Skeletal muscle tissue (tissue), 4 donors: ENCODE data around the gene PFN1. TPM values are rescaled to one million over a fixed set of nuclear protein-coding genes. Genes with fewer than 3 reads are reported as not detected.

Experiments used
- H3K27ac ChIP-seq: one replicate; pipeline ENCODE4 v1.7.0; 2013; ENCODE audit warnings: mild to moderate bottlenecking, low read depth, low read length, inconsistent platforms
- H3K27me3 ChIP-seq, 3 donors: one replicate each; pipeline ENCODE4 v1.7.0; 2013; ENCODE audit warnings: low read length in 3 of 3; ENCODE audit not compliant: control insufficient read depth in 3 of 3, insufficient read depth in 3 of 3
- H3K36me3 ChIP-seq, 3 donors: one replicate each; pipeline ENCODE4 v1.7.0; 2013; ENCODE audit warnings: low read length in 3 of 3; ENCODE audit not compliant: control insufficient read depth in 3 of 3, insufficient read depth in 3 of 3
- H3K4me1 ChIP-seq, 3 donors: one replicate each; pipeline ENCODE4 v1.7.0; 2013; ENCODE audit warnings: low read length in 3 of 3, mild to moderate bottlenecking in 3 of 3; ENCODE audit not compliant: control insufficient read depth in 3 of 3, insufficient read depth in 3 of 3
- H3K4me3 ChIP-seq, 3 donors: one replicate each; pipeline ENCODE4 v1.7.0; 2013; ENCODE audit warnings: low read length in 3 of 3
- H3K9ac ChIP-seq, 3 donors: one replicate each; pipeline ENCODE4 v1.7.0; 2013; ENCODE audit warnings: low read length in 3 of 3, mild to moderate bottlenecking in 3 of 3, moderate library complexity in 2 of 3, low read depth in 1 of 3
- H3K9me3 ChIP-seq, 3 donors: one replicate each; pipeline ENCODE4 v1.7.0; 2013; ENCODE audit warnings: low read length in 3 of 3; ENCODE audit not compliant: control insufficient read depth in 3 of 3
- total RNA-seq: library from RNA; depleted of rRNA; stranded (reverse); fragments of >200 nt; gene quantifications from one replicate; pipeline ENCODE4 v1.2.3, GENCODE V29; 2014
- donor health status: Osteomylitis.

The PFN1 gene
- total RNA-seq, 1 donor from 2014 or later: 137 TPM

DNA sequence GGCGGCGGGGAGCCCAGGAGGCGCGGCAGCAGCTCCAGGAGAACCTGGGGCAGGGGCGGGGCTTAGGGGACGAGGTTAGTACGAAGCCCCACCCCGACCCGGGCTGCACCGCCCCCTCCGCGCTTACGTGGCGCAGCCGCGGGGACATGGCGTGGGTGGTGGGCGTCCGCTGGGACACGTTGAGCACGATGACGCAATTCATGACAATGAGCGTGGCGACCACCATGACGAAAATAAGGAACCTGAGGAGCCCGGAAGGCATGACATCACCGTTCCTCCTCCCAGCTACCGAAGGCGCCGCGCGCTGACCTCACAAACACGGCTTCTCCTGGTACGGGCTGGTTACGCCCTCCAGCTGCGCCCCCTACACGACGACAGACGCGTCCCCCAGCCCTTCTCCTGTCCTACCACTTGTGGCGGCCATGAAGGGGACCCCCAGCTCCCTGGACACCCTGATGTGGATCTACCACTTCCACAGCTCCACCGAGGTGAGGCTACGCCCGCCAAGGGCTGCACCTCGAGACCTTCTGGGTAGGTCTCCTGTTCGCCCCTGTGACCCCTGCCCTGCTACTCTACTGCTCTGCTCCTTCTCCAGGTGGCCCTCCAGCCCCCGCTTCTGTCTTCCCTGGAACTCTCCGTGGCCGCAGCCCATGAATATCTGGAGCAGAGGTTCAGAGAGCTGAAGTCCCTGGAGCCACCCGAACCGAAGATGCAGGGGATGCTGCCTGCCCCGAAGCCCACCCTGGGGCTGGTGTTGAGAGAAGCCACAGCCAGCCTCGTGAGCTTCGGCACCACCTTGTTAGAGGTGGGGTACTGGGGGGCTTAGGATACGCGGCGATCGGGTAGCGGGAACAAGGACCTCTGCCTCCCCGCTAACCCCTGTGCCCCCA lies 48.7 kb downstream of the PFN1 start, which contains the start of gene C17orf107:
C17orf107 (plus strand) TSS at position 196 of the 890 bp plus-strand sequence; CDS start at position 423, 227 bp downstream.
- peaks cover 21 to 29% (median 23%) of the 10 kb centered on the region in 3 donors for H3K4me1 ChIP-seq
- no peaks in the 10 kb centered on the region for H3K9me3 ChIP-seq
- H3K36me3 ChIP-seq: peaks cover 22 to 26% (median 22%) of the 10 kb centered on the region in 3 donors
- H3K27ac ChIP-seq: no peak within 1 kb of the TSS
- H3K4me3 ChIP-seq: peak within 1 kb of the TSS; percentile 65 to 71 (median 67)
- peak within 1 kb of the TSS; percentile 33 to 51 (median 38) for H3K9ac ChIP-seq
- H3K27me3 ChIP-seq: peaks cover 0 to 21% (median 12%) of the 10 kb centered on the region in 3 donors

DNA sequence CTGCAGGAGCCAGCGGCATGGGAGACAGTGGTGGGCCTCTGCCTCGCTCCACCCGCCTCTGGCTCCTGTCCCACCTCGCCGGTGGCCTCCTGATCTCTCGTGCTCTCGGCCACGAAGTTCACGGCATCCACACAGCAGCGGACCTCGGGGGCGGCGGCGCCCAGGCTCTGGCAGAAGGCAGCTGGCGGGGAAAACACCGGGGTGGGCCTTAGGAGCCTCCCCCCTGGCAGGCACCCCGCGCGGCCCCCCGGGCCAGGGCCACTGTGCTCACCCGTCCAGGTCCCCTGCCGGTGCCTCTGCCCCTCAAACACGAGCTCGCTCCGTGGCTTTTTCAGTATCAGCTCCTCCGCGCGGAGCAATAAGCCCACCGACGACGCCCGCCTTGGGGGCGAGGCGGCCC lies 49.4 kb downstream of the PFN1 start:
- H3K27ac ChIP-seq: no peak overlapping the region
- no peaks in the 10 kb centered on the region for H3K9me3 ChIP-seq
- H3K9ac ChIP-seq: peak overlapping the region in 1 of 3 donors; percentile 33
- H3K27me3 ChIP-seq: peaks cover 0 to 21% (median 12%) of the 10 kb centered on the region in 3 donors
- H3K36me3 ChIP-seq: peaks cover 29 to 33% (median 29%) of the 10 kb centered on the region in 3 donors
- H3K4me1 ChIP-seq: peaks cover 21 to 29% (median 23%) of the 10 kb centered on the region in 3 donors
- H3K4me3 ChIP-seq: peak overlapping the region in 1 of 3 donors; percentile 65

DNA sequence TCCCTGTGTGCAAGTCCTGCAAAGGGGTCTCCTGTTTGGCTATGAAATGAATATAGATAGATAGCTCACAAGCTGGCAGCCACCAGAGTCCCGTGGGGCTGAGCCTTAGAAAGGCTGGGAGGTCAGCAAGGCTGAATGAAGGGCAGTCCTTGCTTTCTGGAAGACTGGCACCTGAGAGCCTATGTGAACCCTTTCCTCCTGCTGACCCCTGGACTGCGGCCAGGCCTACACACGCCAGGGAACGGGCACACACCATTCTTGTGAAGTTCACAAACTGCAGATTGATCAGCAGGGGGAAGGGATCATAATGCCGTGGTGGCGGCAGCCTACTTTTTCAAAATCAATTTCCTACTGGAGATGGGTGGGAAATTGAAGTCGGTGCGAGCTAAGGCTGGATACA lies 50.0 kb downstream of the PFN1 start:
- Histone ChIP-seq H3K9ac (no peak overlapping the region), H3K4me3 (no peak overlapping the region), H3K36me3 (peaks cover 35 to 39% (median 35%) of the 10 kb centered on the region in 3 donors), H3K4me1 (peaks cover 19 to 26% (median 21%) of the 10 kb centered on the region in 3 donors), H3K9me3 (no peaks in the 10 kb centered on the region), H3K27me3 (peaks cover 0 to 21% (median 12%) of the 10 kb centered on the region in 3 donors), H3K27ac (no peak overlapping the region)

DNA sequence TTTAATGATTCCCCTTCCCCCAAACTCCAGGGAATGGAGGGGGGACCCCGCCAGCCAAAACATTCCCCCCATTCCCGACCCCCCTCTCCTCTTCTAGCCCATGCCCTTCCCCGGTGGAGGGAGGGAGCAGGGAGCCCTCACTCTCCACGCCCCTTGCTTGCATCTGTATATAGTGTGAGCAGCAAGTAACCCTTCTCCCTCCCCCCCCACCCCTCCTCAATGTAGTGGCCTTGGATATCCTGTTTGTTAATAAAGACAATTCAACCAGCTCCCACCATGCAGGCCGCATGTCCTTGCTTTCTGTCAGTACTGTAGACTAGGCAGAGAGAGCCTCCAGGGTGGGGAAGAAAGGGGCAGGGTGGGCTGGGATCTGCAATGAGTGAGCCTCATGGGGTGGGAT lies 50.5 kb downstream of the PFN1 start:
- no peak overlapping the region for H3K4me3 ChIP-seq
- peaks cover 40 to 43% (median 40%) of the 10 kb centered on the region in 3 donors for H3K36me3 ChIP-seq
- no peaks in the 10 kb centered on the region for H3K9me3 ChIP-seq
- peaks cover 0 to 21% (median 12%) of the 10 kb centered on the region in 3 donors for H3K27me3 ChIP-seq
- peaks cover 13 to 21% (median 15%) of the 10 kb centered on the region in 3 donors for H3K4me1 ChIP-seq
- no peak overlapping the region for H3K27ac ChIP-seq
- H3K9ac ChIP-seq: no peak overlapping the region

DNA sequence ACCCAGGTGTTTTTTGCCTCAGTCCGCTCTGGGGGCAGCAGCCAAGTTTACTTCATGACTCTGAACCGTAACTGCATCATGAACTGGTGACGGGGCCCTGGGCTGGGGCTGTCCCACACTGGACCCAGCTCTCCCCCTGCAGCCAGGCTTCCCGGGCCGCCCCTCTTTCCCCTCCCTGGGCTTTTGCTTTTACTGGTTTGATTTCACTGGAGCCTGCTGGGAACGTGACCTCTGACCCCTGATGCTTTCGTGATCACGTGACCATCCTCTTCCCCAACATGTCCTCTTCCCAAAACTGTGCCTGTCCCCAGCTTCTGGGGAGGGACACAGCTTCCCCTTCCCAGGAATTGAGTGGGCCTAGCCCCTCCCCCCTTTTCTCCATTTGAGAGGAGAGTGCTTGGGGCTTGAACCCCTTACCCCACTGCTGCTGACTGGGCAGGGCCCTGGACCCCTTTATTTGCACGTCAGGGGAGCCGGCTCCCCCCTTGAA lies 51.1 kb downstream of the PFN1 start:
- peaks cover 8 to 15% (median 12%) of the 10 kb centered on the region in 3 donors for H3K4me1 ChIP-seq
- no peak overlapping the region for H3K9ac ChIP-seq
- no peak overlapping the region for H3K27ac ChIP-seq
- no peak overlapping the region for H3K4me3 ChIP-seq
- peaks cover 0 to 21% (median 12%) of the 10 kb centered on the region in 3 donors for H3K27me3 ChIP-seq
- H3K36me3 ChIP-seq: peaks cover 44 to 48% (median 45%) of the 10 kb centered on the region in 3 donors
- H3K9me3 ChIP-seq: no peaks in the 10 kb centered on the region

DNA sequence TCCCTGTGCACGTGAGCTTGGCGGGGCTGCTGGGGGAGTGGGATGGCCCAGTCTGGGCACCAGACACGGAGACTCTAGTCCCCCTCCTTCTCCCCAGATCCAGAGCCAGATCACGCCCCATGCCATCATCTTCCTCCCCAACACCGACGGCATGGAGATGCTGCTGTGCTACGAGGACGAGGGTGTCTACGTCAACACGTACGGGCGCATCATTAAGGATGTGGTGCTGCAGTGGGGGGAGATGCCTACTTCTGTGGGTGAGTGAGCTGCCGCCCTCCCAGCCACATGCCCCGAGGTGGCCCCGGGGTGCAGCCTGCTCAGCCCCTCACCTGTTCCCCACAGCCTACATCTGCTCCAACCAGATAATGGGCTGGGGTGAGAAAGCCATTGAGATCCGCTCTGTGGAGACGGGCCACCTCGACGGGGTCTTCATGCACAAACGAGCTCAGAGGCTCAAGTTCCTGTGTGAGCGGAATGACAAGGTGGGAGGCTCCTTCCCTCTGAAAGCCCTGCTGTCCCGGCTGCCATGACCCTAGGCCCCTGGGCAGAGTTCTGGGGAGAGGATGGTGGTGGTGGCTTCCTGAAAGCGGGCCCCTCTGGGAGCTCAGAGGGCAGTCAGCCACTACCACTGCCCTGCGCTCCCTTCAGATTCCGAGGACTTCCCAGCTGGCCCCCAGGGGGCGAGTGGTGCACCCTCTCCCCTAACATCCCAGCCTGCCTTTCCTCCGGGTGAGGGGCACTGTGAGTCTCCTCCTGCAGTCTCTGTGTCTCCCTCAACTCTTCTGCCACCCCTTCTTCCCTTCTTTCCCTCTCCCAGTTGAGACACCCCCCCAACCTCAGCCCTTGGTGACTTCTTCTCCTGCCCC lies 51.8 kb downstream of the PFN1 start:
- H3K9me3 ChIP-seq: no peaks in the 10 kb centered on the region
- H3K36me3 ChIP-seq: peaks cover 49 to 53% (median 50%) of the 10 kb centered on the region in 3 donors
- no peak overlapping the region for H3K4me3 ChIP-seq
- H3K4me1 ChIP-seq: peaks cover 6 to 12% (median 10%) of the 10 kb centered on the region in 3 donors
- peaks cover 0 to 21% (median 12%) of the 10 kb centered on the region in 3 donors for H3K27me3 ChIP-seq
- no peak overlapping the region for H3K9ac ChIP-seq
- H3K27ac ChIP-seq: no peak overlapping the region

DNA sequence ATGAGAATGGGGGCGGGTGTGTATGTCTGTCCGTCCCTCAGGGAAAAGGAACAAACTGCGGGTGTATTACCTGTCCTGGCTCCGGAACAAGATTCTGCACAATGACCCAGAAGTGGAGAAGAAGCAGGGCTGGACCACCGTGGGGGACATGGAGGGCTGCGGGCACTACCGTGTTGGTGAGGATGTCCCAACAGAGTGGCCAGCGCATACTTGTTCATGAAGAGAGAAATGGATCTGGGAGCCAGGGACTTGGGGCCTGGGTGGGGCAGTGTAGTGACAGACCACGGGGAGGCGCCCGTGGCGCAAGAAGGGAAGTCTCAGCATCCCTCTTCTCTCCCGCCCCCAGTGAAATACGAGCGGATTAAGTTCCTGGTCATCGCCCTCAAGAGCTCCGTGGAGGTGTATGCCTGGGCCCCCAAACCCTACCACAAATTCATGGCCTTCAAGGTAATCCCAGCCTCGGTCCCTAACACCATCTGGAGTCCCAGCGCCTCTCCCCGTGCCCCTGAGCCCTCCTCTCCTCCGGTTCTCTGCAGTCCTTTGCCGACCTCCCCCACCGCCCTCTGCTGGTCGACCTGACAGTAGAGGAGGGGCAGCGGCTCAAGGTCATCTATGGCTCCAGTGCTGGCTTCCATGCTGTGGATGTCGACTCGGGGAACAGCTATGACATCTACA lies 52.5 kb downstream of the PFN1 start:
- H3K9ac ChIP-seq: no peak overlapping the region
- H3K9me3 ChIP-seq: no peaks in the 10 kb centered on the region
- peaks cover 57 to 61% (median 57%) of the 10 kb centered on the region in 3 donors for H3K36me3 ChIP-seq
- no peak overlapping the region for H3K4me3 ChIP-seq
- H3K27me3 ChIP-seq: peaks cover 0 to 21% (median 12%) of the 10 kb centered on the region in 3 donors
- peaks cover 6 to 12% (median 10%) of the 10 kb centered on the region in 3 donors for H3K4me1 ChIP-seq
- no peak overlapping the region for H3K27ac ChIP-seq
